ENCODE results near the gene GFY.
A peak's percentile ranks its signal among the peaks of the same experiment; 100 is the strongest.

The GFY gene, protein sequence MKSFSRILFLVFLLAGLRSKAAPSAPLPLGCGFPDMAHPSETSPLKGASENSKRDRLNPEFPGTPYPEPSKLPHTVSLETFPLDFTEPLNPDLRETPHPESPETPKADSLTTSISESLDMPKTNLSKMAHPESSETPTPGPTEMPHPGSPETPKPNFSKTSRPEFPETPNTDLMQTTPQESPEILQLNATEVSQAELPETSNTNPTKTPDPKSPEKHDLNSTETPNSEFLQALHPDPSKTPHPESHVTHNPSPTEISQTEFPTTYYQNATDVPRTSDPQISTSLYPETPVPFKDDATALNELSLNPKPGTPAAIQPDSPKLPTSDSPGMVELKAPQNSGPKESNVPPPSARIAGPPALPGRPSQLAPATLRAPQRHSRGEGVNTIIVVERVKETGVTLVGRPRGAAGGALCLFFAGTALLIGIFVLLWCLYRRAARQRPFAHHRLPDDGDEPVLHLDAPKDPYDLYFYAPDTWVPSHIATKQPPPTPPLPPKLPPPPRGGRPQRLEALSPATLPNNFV

DNA sequence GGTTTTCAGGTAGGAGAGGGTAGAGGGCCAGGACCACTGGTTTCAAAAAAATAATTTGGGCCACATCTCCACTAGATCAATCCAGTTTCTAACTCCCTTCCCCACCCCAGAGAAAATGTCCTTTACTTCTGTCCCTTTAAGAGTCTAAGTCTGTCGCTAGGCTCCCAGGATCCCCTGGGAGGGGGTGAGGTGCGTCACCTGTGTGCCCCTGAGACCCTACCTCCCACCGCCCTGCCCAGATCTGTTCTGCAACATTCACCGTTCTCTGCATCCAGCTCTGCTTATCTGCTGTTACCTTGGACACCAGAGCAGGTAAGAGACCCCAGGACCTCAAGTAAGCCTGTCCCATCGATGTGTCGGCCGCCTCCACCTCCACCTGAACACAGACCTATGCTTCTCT, at the start of gene GFY:
TSS of gene GFY (plus strand) at position 211 of the 400 bp plus-strand sequence. CDS start 1,043 bp downstream, outside the sequence.
- DNase-seq, result no peak

DNA sequence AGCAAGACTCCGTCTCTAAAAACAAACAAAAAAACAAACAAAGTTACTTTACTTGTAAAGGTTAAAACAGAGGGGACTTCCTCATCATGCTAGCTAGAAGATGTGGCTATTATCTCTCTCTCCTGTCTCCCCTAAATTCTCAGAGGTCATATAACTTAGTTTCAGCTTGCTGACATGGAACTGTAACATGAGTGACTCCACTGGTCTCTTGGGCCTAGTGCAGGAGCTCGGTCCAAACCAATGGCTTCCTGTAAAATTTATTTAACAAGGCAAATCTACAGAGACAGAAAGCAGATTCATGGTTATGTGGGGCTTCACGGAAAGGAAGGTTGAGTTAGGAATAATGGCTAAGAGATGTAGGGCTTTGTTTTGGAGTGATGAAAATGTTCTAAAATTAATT, 46.7 kb upstream of the GFY start:
- DNase-seq, result no peak

DNA sequence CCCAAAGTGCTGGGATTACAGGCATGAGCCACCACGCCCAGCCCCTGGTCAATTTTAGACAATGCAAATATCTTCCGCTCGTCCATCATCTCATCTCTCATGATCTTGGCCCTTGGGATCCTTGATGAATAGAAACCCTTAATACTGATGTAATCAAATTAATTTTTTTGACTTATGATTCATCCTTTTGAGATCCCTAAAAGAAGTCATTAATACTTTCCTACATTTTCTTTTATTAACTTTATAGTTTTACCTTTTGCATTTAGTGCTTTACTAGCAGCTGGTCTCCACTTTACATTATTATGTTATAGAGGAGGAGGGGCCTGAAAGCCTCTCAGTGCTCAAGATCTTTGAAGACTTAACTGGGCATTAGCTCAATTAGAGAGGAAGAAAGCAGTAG, 44.8 kb upstream of the GFY start:
- DNase-seq, result no peak

DNA sequence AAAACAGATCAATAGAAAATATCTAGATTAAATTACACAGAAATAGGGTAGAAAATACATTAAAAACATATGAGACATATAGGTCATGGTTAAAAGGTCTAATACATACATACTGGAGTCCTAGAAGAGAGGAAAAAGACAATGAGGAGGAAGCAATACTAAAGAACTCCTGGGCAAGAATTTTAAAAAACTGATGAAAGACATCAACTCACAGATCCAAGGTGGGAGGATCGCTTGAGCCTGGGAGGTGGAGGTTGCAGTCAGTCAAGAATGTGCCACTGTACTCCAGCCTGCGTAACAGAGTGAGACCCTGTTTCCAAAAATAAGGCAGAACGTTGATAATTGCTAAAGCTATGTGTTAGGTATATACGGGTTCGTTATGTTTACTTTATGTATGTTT, 42.5 kb upstream of the GFY start:
- DNase-seq, result no peak

DNA sequence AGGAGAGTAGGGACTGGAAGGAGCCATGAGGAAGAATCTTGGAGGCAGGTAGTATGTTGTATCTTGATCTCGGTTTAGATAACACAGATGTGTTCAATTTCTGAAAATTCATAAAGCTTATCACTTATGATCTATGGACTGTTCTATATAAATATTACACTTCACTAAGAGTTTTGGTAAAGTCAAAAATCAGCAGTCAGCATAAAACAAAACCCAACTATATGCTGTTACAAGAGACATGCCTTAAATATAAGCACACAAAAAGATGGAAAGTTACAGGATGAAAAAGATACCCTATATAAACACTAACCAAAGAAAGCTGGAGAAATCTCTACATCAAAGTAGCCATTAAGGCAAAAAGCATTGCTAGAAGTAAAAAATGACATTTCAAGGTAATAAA, 41.6 kb upstream of the GFY start:
- no peak for DNase-seq

DNA sequence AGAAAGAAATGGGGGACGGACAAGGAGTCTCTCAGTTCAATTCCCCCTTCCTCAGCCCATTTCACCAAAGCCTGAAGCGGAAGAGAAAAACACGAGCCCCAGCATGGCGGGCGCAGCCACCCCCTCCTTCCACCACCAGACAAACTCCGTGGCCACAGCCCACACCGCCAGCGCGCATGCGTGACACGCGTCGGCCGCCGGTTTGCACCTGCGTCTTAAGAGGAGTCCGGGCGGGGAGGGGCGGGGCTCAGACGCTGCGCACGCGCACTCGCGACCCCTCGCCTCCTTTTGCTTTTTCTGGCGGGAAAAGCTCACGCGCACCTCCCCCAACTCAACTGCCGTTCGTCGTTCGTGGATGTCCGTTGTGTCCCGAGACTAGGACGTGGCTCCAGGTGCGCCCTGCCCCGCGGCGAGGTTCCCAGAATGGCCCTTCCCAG, 37.2 kb upstream of the GFY start, which contains the start of gene KASH5:
TSS of gene KASH5 (plus strand) at position 314 of the 437 bp plus-strand sequence. CDS start 2,635 bp downstream, outside the sequence.
- DNase-seq, result no peak

DNA sequence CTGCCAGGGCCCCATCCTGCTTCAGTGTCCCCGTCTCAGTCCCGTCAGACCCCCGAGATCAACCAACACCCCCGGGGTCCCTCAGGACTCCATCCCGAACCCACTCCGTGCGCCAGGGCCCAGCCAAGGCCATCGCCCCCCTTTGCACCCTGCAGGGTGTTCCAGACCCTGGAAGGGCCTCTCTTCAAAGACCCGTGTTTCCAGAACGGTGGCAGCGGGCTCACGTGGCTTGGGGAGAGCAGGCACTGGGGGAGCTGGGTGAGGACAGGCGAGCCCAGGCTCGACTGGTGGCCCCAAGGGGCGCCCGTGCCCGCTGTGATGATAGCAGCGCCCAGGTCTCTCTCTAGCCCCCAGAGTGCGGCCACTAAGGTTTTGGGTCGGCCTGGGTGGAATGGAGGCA, 35.8 kb upstream of the GFY start:
- no peak for DNase-seq

DNA sequence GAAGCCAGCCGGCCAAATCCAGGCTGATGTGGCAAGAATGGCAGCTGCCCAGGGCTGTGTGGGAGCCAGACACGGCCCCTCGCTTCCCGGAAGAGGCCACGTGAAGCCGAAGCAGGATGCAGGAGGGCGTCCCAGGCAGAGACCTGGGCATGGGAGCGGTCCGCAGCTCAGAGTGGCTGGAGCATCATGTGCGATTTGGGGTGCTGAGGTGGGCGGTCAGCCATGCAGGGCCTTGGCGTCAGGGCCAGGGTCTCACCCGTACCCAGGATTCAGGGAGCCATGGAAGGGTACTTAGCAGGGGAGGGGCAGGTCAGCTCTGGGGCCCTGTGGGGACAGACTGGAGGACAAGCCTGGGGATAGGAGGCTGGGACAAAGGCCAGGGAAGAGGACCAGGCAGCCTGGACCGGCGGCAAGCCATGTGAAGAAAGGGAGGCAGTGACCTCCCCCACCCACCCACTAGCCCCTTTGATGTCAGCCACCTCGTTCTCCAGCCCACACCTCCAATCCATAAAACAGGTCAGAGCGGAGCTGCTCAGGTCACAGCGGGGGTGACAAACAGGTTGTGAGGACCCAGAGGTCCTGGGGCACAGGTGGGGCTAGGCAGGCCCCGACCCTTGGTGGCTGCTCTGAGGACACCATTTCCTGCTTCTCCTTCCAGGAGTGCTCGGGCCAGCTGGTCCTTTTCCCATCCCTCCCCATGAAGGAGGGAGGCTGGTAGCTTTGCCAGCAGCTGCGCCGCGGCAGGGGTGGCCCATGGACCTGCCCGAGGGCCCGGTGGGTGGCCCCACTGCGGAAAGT, 34.9 kb upstream of the GFY start:
- DNase-seq, result no peak

DNA sequence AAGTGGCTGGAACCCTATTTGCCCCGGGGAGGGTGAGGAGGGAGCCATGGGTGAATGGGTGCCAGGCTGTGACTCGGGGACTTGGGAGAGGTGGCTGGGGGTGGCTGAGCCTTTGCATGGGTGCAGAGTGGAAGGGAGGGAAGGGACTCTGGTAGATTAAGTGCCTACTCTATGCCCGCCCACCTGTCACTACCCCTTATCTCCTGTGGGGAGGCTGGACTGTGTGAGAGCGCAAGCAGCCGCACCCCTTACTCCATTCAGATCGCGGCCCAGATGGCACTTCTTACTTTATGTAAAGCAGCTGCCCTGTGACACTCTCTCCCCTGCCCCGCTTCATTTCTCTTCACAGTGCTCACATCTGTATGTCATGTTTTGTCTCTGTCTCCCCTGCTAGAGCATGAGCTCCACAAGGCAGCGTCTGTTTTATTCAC, 34.2 kb upstream of the GFY start:
- peak; percentile 31 for DNase-seq

DNA sequence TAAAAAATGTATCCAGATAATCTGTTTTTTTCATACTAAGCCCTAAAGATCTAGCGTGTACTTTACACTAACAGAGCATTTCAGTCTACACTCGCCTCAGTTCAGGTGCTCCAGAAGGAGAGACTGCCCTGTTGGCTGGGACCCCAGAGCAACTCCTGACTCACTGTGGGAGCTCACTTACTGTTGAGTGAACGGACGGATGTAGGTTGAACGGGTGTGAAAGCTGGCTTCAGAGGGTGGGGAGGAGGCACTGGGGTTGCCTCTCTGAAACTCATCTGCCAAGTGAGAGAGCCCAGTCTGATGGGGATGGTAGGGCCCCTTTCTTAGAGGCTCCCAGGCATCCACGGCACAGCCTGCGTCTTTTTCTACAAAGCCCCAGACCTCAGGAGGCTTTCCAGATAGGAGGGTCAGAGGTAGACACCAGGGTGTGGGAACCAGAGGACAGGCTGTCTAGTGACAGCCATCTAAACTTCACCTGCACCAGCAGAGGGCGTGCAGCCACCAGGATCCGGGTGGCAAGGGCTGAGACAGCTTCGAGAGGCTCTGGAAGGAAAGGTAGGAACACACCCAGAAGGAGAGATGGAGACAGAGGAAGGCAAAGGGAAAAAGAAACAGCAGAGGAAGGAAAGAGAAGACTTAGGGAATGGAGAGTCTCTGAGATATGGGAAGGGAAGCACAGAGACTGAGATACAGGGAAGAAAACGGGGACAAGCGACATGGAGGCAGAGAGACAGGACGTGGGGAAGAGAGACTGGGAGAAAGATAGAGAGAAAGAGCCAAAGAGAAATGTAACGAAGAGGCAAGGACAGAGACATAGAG, 33.4 kb upstream of the GFY start:
- peak; percentile 90 for DNase-seq

DNA sequence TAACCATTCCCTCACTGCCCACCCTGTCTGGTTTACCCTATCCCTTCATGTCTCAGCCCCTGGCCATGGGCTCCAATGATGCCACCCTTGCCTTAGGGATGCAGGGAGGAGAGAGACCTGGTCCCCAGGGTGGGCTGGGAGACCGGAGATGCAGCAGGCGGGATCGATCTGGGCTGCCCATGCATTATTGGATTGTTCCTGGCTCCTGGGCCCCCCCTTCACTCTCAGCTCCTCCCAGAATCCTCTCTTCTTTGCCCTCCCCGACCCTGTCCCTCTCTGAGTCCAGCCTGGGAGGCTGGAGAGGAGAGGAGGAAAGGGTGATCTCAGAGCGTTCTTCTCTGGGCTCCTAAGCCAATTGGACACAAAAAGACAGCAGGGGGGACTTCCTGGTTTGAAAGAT, 31.3 kb upstream of the GFY start:
- no peak for DNase-seq

DNA sequence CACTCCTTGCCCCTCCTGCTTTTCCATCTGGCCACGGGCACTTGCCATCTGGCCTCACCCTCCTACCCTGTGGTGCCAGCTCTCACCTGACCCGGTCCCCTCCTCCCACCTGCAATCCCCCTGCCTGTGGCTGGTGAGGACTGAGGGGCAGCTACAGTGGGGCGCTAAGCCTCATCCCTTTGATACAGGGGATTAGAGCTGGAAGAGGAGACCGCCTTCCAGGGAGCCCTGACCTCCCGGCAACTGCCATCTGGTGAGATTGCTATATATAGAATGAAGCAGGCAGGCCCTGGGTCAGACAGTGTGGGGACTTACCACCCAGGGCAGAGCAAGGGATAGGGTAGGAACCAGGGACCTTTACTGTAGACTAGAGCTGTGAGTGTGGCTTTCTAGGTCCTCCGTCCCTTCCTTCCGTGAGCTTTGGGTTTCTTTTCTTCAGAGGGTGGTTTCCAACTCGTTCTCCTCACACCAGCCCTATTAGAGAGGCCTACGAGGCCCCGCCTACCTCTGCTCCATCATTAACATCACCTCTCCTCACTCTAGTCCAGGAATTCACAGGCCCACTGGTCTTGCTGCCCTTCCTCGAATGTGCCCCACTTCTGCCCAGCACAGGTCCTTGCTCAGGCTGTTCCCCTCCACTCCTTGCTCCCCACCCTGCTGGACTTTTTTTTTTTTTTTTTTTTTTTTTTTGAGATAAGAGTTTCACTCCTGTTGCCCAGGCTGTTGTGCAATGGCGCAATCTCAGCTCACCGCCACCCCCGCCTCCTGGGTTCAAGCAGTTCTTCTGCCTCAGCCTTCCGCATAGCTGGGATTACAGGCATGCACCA, 29.4 kb upstream of the GFY start:
- peak; percentile 90 for DNase-seq

DNA sequence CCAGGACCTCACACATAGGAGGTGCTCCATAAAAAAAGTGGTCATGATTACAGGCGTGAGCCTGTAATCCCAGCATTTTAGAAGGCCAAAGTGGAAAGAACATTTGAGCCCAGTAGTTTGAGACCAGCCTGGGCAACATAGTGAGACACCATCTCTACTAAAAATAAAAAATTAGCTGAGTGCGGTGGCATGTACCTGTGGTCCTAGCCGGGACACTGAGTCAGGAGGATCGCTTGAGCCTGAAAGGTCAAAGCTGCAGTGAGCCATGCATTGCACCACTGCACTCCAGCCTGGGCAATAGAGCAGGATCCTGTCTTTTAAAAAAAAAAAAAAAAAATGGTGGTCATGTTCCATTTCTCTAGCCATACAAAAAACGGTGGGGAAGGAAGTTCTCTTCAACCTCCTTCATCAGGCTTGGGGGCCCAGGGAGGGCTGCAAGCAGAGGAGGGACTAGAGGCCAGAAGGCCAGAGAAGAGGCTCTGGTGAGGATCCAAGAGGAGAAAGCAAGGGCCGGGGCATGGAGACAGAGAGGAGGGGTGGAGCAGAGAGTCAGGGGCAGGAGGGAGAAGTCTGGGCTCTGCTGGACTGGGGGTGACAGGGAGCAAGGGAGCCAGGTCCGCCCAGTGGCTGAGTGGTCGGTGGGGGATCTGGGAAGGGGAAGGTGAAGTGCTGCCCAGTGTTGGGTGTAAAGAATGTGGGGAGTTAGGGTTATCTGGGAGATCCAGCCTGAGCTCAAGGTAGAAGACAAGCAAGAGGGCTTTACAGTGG, 28.3 kb upstream of the GFY start:
- no peak for DNase-seq

DNA sequence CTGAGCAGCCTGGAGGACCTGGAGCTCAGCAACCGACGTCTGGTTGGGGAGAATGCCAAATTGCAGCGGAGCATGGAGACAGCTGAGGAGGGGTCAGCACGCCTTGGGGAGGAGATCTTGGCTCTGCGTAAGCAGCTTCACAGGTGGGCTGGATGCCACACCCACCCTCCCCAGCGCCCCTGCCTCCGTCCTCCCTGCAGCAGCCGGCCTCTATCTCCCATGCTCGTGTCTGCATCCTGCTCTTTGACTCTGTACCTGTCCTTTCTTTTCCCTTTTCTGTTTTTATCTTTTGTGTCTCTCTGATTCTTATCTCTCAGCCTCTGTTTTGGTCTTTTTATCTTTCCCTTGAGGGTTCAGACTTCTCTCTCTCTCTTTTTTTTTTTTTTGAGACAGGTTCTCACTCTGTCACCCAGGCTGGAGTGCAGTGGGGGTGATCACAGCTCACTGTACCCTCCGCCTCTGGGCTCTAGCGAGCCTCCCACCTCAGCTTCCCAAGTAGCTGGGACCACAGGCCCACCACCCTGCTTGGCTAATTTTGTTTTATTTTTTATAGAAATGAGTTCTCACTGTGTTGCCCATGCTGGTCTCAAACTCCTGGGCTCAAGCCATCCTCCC, 27.1 kb upstream of the GFY start:
- DNase-seq, result peak; percentile 71

DNA sequence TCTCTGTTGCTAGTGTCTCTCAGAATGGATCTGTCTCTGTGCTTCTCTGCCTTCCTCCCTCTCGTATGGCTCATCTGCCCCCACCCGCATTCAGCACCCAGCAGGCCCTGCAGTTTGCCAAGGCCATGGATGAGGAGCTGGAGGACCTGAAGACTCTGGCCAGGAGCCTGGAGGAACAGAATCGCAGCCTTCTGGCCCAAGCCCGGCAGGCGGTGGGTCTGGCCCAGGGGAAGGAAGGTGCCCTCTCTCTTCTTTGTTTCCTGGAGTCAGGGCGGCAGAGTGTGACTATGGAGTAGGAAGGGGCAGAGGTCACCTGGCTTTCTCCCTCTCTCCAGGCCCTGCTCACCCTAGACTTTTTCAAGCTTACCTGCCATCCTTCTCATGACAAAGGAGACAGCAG, 26.3 kb upstream of the GFY start:
- no peak for DNase-seq

DNA sequence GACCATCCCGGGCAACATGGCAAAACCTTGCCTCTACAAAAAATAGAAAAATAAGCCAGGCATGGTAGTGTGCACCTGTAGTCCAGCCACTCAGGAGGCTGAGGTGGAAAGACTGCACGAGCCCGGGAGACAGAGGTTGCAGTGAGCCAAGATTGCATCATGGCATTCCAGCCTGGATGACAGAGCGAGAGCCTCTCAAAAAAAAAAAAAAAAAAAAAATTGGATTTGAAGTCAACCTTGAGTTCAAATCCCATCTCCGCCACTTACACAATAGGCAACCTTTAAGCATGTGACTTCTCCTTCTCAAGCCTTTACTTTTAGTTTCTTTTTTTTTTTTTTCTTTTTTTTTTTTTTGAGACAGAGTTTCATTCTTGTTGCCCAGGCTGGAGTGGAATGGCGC, 25.2 kb upstream of the GFY start:
- no peak for DNase-seq

DNA sequence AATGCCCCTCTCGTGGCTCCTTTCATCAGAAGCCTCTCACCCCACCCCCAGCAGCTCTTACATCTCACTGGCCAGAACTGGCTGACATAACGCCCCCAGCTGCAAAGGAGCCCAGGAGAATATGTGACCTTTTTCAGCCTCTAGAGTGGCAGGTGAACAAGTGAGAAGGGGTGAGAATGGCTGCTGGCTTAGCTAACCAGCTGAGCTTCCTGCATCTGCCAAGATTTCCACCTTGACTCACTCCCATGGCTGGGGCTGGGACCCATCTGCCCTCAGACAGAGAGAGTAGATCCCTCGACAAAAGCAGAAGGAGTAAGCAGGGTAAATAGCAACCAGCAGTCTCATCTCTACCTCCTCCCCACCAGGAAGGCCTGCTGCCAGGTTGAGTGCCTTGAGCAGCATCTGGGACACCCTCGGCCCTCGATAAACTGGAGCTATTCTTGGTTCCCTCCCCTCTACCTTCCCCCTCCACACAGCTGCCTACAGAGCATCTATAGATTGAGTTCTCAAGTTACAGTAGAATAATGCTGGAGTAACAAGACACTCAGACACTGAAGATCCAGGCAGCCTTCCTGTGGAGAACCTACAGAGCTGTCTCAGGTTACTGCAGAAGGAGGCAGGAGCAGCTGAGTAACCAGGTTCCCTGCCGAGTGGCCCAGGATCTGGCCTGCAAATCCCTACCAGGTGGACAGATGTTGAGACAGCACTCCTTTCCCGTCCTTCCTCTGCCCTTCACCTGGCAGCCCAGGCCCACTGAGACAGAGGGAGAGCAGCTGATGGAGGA, 21.6 kb upstream of the GFY start:
- DNase-seq, result peak; percentile 100

DNA sequence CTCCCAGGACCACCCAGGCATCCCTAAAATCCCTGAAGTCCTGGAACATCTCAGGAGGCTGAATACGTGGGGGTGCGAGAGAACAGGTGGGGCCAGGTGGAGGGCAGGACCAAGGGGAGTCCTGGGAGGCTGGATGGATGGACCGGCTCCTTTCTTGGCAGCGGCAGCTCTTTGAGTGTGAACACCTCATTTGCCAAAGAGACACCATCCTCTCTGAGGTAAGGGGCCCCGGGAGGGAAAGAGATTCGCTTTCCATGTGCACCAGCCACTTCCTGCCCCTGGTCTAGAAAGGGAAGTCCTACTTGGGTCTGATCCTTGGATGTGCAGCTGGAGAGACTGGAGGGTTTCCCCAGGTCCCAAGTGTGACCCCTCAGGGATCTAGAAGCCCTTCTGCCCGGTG, 18.1 kb upstream of the GFY start:
- DNase-seq, result no peak

DNA sequence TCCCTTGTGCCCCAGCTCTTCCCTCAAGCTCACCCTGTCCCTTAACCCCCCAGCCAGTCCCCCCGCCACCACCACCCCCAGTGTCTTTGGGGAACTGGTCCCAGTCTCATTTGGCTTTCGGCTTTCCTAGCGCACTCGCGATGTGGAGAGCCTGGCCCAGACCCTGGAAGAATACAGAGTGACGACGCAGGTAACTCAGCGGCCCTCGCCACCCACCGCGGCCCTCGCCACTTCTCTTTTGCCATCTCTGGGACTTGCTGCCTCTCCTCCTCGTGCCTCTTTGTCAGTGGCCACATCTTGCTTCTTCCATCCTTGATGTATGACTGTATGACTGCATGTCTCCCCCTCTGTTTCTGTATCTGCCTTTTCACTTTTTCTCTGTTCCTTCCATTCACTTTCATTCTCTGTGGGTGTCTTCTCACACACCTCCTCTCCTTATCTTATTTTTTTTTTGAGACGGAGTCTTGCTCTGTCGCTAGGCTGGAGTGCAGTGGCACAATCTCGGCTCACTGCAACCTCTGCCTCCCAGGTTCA, 17.6 kb upstream of the GFY start:
- no peak for DNase-seq

All from NCI-H2171 treated with DMSO at 0.1 percent for 48 hours (cell line).